HL-60 (cell line): ENCODE data around the gene APOL1.

Experiments
- DNase-seq, 2 experiments: peaks; one replicate each; pipeline ENCODE4 v3.0.0-alpha.2; 2010 to 2020; ENCODE audit warnings: low read depth in 1 of 2, low spot score in 1 of 2
- H3K27ac ChIP-seq: fragments of 250-450 bp; sonication (Bioruptor Pico); replicated peaks from 2 replicates; pipeline ENCODE4 v1.5.1; 2020; ENCODE audit warnings: mild to moderate bottlenecking, moderate library complexity
- H3K27me3 ChIP-seq: fragments of 250-450 bp; sonication (Bioruptor Pico); 2 replicates; pipeline ENCODE4 v1.5.1; 2021; ENCODE audit warnings: mild to moderate bottlenecking, moderate library complexity; ENCODE audit not compliant: insufficient read depth, poor library complexity, severe bottlenecking
- H3K4me3 ChIP-seq: replicated peaks from 2 replicates; pipeline ENCODE4 v1.5.1; 2011; ENCODE audit warnings: mild to moderate bottlenecking, control low read depth, low read length; ENCODE audit not compliant: insufficient read depth
- GABPA ChIP-seq: IDR thresholded peaks from 2 replicates; pipeline ENCODE4 v1.6.1; 2012; ENCODE audit warnings: low read depth
- POLR2AphosphoS5 ChIP-seq: IDR thresholded peaks from 2 replicates; pipeline ENCODE4 v1.6.1; 2012; ENCODE audit warnings: low read depth
- SPI1 ChIP-seq: IDR thresholded peaks from 2 replicates; pipeline ENCODE4 v1.6.1; 2012; ENCODE audit warnings: low read depth, mild to moderate bottlenecking, borderline replicate concordance
- TF ChIP-seq, protein P1 (sequence below): IDR thresholded peaks from one replicate; pipeline ENCODE4 v1.5.1; 2011; ENCODE audit warnings: low read length, control low read depth, inconsistent platforms; ENCODE audit not compliant: insufficient read depth
- TF ChIP-seq, protein P2 (sequence below): IDR thresholded peaks from 2 replicates; pipeline ENCODE4 v1.6.1; 2012; ENCODE audit warnings: low read depth; ENCODE audit not compliant: insufficient replicate concordance

APOL1 gene

DNA sequence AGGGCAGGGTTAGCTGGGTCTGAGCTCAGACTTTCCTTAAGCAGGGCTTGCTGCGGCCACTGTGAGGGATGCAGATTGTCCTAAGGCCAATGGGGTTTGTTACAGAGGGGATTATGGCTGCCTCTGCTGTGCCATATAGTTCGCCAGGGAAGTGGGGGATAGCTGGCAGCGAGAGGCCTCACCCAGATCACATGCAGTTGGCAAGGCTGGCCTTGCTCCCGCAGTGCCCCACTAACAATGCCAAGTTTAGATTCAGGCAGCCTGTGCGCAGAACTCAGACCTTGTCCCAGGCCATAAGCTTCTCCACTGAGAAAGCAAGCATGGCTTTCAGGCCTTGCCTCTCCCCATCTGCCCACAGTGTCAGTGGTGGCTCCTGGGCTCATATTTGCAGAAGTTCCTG lies 8.9 kb upstream of the APOL1 start:
- Histone ChIP-seq H3K27ac (no peak overlapping the region), H3K4me3 (no peak overlapping the region), H3K27me3 (no peaks in the 10 kb centered on the region)
- no peak for DNase-seq
- no peak for TF ChIP-seq POLR2AphosphoS5
- TF ChIP-seq SPI1 = no peak
- TF ChIP-seq GABPA = no peak
- TF ChIP-seq, protein P1, sequence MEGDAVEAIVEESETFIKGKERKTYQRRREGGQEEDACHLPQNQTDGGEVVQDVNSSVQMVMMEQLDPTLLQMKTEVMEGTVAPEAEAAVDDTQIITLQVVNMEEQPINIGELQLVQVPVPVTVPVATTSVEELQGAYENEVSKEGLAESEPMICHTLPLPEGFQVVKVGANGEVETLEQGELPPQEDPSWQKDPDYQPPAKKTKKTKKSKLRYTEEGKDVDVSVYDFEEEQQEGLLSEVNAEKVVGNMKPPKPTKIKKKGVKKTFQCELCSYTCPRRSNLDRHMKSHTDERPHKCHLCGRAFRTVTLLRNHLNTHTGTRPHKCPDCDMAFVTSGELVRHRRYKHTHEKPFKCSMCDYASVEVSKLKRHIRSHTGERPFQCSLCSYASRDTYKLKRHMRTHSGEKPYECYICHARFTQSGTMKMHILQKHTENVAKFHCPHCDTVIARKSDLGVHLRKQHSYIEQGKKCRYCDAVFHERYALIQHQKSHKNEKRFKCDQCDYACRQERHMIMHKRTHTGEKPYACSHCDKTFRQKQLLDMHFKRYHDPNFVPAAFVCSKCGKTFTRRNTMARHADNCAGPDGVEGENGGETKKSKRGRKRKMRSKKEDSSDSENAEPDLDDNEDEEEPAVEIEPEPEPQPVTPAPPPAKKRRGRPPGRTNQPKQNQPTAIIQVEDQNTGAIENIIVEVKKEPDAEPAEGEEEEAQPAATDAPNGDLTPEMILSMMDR = no peak
- TF ChIP-seq, protein P2, sequence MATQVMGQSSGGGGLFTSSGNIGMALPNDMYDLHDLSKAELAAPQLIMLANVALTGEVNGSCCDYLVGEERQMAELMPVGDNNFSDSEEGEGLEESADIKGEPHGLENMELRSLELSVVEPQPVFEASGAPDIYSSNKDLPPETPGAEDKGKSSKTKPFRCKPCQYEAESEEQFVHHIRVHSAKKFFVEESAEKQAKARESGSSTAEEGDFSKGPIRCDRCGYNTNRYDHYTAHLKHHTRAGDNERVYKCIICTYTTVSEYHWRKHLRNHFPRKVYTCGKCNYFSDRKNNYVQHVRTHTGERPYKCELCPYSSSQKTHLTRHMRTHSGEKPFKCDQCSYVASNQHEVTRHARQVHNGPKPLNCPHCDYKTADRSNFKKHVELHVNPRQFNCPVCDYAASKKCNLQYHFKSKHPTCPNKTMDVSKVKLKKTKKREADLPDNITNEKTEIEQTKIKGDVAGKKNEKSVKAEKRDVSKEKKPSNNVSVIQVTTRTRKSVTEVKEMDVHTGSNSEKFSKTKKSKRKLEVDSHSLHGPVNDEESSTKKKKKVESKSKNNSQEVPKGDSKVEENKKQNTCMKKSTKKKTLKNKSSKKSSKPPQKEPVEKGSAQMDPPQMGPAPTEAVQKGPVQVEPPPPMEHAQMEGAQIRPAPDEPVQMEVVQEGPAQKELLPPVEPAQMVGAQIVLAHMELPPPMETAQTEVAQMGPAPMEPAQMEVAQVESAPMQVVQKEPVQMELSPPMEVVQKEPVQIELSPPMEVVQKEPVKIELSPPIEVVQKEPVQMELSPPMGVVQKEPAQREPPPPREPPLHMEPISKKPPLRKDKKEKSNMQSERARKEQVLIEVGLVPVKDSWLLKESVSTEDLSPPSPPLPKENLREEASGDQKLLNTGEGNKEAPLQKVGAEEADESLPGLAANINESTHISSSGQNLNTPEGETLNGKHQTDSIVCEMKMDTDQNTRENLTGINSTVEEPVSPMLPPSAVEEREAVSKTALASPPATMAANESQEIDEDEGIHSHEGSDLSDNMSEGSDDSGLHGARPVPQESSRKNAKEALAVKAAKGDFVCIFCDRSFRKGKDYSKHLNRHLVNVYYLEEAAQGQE = no peak

DNA sequence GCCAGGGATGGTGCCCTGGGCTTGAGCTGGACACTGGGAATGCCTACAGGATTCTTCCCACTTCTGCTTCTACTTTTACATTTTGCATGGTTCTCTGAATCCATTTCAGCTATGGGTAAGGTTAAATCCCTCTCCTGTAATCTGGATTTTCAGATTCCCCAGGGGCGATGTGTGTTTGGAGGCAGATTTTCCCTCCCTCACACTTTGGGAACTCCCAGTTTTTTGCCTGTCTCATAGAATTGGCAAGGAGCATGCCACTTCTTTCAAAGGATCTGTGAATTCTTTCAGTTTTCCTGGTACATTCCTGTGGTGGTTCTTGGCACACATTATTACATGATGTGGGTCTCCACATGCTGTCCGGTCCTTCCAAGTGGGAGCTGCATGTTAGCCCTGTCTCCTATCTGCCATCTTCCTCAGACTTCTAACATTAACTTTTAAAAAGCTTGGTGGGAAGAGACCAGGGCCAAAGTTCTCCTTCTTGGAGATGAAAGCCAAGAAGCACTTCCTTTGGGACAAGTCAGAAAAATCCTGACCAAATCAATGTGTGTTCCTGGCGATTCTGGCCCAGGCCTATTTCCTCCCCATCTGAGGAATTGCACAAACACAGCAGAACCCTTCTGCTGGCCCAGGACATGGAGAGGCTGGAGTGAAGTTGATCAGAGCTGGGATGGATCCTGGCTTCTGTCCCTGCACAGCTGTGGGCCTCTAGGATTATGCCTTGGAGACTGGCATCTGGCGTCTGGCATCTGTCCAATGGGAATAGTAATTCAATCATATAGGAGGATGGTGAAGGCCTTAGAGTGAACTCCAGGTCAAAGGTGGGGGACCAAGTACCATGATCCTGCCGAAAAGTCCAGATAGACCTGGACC lies 8.2 kb upstream of the APOL1 start:
- TF ChIP-seq SPI1 = no peak
- TF ChIP-seq, protein P2 = no peak
- H3K27ac ChIP-seq = no peak overlapping the region
- H3K27me3 ChIP-seq = no peaks in the 10 kb centered on the region
- no peak overlapping the region for H3K4me3 ChIP-seq
- no peak for DNase-seq

DNA sequence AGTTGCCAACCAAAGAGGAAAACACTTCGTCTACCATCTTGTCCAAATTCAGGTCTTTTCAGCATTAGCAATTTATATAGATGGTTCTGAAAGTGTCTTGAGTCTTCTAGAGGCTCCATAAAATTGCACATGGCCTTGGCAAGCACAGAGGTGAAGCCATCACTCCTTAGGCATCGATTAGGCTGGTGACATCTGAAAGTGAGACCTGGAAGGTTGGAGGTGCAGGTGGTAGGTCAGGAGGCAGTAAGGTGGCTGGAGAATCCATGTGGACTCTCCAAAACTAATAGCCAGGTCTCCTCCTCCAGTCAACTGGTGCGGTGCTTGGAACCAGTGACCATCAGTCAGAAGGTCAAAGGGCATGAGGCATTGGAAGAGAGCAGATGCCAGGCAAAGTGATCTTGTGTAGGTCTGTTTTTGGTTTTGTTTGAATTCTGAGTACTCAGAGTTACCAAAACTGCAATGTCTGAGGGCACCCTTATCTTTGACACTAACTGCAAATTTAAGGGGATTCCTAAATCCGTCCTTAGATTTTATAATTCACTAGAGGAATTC lies 7.1 kb upstream of the APOL1 start:
- Histone ChIP-seq H3K27me3 (no peaks in the 10 kb centered on the region), H3K27ac (no peak overlapping the region), H3K4me3 (no peak overlapping the region)
- DNase-seq = no peak
- TF ChIP-seq, protein P2 = no peak
- no peak for TF ChIP-seq POLR2AphosphoS5
- TF ChIP-seq GABPA = no peak
- TF ChIP-seq SPI1 = no peak
- TF ChIP-seq, protein P1 = no peak
